Placental epithelial cell (primary cell): ENCODE measurements around the gene EPHA5. TPM values are rescaled to one million over a fixed set of nuclear protein-coding genes. Genes with fewer than 3 reads are reported as not detected.

Source experiments
- total RNA-seq: library from RNA; depleted of rRNA; stranded (reverse); fragments of >200 nt; gene quantifications from 2 replicates; pipeline ENCODE4 v1.2.3, GENCODE V29; 2012

EPHA5 gene
- under 0.01 TPM in 1 of 2 replicates, not detected in the other for total RNA-seq

DNA sequence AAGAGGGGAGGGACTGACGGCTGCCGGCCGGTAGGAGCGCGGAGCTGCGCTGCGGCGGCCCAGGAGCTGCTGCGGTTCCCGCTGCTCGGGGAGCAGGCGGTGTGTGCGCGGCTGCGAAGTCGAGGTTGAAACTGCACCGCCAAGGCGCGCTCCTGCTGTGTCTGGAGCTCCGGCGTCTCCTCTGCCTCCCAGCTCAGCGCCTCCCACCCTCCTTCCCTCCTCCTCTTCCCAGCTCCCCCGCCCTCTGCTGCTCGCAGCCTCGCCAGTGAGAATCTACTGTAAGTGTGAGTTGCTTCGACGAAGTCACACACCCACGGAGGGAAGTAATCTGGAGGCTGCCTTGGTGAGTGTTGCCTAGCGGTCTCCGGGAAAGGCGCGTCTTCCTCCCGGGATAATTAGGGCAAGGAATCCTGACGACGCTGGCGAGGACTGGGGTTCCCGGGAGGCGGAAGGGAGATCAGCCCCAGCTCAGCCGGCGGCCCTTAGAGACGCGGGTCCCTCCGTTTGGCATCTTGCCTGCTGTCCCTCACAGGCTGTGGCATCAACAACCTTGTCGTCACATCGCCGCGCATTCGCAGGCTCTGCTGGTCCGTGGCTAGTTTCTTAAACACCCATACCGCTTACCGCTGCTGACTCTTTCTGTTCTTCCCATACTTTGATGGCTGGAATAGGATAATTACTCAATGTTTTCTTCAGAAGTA is at the start of gene EPHA5:
EPHA5 (minus strand) TSS at position 159 of the 701 bp plus-strand sequence. CDS start 747 bp downstream, outside the sequence.

